ENCODE results near the gene BSND.

BSND gene

DNA sequence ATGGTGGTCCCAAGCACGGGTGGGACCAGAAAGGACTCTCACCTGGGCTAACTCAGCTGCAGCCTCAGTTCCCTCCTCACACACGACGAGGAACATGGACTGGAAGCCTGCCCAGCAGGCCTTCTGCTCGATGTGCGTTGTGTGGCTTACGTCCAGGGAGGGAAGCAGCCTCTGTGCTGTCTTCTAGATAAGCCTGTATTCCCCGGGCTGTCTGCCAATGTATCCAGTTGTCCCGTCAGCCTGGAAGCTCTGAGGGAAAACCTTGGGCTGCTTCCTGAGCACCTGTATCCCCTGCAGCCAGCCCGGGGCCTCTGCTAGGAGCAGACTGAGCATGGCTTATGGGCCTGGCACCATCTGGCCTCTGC lies 51.2 kb downstream of the BSND start:
- DNase-seq: no peak

DNA sequence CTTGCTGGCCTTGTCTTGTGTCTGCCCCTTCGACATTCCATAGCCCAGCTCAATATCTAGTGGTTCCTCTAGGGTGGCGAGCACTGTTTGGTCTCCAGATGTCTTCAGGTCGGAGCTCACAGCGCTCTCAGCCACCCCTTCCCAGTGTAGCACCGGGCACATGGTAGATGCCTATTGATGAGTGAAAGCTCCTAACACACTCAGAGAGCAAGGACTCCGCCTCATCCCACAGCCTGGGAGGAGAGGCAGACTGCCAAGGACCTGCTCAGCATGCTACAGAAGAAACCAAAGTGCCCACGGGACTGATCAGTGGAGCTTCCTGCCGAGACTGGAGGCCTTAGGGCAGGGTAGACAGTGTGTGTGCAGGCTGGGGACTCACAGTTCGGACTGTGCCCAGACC lies 51.5 kb downstream of the BSND start:
- DNase-seq: no peak

DNA sequence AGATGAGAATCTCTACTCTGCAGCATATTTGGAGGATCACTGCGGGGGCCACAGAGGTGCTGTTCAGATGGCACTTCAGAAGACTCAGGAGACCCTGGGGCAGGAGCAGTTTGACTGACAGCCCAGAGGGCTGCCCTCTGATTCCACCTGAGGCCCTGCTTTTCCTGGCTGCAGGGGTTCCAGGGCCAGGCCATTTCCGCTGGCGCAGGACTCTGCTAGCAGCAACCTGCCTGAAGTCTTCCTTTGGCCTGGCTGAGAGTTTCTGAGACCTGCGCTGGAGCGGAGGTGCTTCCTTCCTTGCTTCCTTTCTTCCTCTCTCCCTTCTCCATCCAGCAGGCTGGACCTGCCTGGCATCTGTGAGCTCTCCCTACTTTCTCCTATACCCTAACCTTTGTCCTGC lies 52.4 kb downstream of the BSND start:
- no peak for DNase-seq

DNA sequence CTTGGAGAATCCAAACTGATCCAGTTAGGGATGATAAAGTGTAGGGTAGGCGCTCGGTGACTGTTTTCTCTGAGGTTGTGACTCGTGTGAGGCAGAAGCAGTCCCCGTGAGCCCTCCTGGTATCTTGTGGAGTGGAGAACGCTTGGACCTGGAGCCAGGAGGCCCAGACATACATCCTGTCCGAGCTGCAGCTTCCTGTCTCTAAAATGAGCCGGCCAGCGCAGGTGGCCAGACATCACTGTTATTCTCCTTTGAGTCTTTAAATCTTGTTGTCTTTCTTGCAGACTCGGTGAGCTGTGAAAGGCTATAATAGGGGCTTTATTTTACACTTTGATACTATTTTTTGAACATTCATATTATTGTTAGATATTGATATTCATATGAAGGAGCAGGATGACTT lies 52.9 kb downstream of the BSND start:
- no peak for DNase-seq

DNA sequence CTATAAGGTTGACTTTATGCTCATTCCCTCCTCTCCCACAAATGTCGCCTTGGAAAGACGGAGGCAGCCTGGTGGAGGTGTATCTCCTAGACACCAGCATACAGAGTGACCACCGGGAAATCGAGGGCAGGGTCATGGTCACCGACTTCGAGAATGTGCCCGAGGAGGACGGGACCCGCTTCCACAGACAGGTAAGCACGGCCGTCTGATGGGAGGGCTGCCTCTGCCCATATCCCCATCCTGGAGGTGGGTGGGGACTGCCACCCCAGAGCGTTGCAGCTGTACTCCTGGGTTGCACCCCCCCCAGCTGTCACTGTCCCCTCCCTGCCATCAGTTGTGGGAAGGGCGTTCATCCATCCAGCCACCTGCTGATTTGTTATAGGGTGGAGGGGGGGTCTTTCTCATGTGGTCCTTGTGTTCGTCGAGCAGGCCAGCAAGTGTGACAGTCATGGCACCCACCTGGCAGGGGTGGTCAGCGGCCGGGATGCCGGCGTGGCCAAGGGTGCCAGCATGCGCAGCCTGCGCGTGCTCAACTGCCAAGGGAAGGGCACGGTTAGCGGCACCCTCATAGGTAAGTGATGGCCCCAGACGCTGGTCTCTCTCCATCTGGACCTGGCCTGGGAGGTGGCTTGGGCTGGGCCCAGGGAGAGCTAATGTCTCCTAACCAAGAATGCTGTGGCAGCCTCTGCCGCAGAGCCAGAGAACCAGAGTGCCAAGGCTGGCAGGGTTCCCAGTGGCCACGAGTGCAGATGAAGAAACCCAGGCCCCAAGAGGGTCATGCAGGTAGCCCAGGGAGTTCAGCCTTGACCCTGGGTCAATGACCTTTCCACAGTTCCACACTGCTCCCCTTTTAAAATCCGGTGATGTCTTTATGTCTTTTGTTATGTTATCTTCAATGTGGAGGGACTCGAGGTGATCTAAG lies 53.7 kb downstream of the BSND start:
- no peak for DNase-seq

DNA sequence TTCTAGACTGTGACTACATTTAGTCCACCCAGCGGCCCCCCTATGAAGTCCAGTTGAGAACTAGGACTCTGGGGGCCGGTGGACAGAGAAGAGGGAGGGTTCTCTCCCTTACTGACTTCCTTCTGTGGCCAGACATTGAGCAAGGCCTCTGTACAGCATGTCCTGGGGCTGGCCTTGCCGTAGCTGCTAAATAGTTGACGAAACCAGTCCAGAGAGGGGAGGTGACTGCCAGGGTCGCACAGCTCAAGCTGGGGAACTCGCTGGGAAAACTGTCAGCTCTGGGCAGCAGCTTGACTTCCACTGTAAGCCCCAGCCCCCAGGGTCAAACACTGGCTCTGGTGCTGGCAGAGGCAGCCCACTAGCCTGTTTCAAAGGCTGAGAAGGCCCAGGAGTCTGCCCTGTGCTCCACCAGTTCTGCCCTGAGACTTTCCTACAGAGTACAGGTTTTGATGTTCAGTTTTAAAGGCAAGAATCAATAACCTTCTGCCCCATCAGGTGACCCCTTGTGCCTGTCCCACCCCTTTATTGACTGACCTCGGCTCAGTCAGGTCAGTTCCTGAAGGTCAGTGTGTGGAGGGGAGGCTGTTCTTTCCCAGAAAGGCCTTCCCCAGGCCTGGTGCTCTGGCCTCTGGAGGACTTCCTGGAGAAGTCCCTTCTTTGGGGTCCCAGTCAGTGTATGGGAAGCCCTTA lies 54.7 kb downstream of the BSND start:
- peak; percentile 13 to 27 for DNase-seq

DNA sequence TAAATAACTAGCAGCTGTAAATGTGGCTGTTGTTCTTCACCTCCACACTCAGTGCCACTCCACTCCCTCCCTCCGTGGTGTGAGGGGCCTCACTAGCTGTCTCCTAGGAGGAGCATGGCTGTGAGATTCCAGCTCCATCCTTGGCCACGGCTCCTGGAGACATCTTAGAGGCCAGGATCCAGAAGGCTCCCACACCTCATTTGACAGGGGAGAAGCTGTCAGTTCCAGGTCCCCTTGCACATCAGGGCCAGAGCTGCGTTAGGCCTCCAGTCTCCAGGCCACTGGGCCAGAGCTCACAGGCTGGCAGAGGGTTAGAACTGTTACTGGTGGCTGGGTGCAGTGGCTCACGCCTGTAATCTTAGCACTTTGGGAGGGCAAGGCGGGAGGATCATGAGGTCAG lies 55.7 kb downstream of the BSND start:
- DNase-seq: no peak

DNA sequence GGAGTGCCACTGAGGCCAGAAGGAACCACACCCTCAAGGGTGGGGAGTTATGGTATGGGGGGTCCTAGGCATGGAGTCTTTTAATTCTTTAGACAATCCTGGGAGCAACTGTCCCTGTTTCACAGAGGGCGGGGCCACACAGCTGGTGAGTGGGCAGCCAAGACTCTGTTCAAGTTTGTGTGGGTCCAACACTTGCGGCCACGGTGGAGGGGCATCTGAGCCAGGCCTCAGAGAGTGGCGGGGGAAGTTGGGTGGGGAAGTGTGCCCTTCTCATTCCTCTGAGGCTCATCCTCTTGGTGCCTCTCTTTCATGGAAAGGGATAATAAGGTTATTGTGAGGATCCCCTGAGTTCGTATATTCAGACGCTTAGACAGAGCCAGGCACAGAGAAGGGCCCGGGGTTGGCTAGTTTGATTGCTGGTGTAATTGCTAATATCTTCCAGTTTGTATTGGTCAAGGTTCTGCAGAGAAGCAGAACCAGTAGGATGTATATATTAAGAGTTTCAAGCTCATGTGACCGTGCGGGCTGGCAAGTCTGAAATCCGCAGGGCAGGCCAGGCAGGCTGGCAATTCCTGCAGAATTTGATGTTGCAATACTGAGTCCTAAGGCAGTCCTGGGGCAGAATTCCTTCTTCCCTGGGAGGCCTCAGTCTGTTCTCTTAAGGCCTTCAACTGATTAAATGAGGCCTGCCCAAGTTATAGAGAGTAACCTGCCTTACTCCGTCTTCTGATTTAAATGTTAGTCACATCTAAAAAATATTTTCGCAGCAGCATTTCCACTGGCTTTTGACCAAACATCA lies 56.5 kb downstream of the BSND start:
- DNase-seq: no peak

DNA sequence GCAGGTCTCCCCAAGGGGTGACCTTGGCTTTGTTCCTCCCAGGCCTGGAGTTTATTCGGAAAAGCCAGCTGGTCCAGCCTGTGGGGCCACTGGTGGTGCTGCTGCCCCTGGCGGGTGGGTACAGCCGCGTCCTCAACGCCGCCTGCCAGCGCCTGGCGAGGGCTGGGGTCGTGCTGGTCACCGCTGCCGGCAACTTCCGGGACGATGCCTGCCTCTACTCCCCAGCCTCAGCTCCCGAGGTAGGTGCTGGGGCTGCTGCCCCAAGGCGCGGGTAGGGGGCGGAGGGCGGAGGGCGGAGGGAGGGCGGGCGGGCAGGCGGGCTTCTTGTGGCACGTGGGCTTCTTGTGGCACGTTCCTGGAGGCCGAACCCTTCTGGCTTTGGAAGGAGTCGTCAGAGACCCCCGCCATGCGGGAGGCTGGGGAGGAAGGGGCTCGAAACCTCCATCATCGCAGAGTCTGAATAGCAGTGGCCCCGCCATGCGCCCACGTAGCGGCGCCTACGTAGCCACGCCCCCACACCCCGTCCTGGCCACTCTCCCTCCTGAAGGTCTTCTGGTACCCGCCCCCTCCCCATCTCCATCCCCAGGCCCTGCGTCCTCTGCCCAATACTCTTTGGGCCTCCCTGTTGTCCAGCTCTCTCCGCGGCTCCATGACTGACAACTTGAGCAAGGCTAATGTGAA lies 57.4 kb downstream of the BSND start:
- no peak for DNase-seq

DNA sequence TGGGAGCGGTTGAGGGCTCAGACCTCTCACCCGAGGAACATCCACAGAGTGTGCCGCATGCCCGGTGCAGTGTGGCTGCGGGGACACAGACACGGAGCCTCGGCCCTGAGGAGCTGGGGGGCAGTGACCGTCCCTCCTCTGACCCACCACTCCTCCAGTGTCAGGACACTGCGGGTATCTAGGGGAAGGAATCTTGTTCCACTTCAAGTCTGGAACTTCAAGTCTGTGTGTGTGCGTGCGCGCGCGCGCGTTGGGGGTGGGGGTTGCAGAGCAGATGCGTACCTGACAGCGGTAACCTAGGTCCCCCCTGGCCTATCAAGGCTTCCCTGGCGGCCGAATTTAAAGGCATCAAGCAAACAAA lies 57.9 kb downstream of the BSND start:
- no peak for DNase-seq

DNA sequence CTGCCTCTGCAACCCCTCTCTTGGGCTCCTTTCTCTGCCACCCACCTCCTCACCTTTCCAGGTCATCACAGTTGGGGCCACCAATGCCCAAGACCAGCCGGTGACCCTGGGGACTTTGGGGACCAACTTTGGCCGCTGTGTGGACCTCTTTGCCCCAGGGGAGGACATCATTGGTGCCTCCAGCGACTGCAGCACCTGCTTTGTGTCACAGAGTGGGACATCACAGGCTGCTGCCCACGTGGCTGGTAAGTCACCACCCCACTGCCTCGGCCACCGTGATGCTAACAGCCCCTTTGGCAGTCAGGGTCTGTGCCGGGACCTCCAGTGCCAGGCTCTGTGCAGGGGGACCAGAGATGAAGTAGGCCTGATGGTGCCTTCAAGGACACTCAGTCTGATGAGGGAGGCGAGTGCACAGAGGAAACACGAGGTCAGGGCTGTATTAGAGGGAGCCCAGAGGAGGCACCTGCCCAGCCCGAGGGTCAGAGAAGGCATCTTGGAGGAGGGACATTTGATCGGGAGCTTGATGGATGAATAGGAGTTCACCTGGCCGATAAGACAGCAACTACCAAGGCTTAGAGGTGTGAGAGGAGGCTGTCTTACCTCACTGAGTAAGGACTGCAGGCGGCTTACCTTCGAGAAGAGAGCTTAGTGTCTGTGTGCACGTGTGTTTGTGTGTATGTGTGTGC lies 58.7 kb downstream of the BSND start:
- no peak for DNase-seq

DNA sequence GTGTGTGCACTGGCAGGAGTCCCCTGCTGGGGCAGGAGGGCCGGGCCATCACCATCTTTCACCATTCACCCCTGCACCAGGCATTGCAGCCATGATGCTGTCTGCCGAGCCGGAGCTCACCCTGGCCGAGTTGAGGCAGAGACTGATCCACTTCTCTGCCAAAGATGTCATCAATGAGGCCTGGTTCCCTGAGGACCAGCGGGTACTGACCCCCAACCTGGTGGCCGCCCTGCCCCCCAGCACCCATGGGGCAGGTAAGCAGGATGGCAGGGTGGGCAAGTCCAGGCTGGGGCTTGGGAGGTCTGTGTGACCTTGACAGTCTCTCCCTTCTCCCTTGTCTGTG lies 59.2 kb downstream of the BSND start:
- no peak for DNase-seq

DNA sequence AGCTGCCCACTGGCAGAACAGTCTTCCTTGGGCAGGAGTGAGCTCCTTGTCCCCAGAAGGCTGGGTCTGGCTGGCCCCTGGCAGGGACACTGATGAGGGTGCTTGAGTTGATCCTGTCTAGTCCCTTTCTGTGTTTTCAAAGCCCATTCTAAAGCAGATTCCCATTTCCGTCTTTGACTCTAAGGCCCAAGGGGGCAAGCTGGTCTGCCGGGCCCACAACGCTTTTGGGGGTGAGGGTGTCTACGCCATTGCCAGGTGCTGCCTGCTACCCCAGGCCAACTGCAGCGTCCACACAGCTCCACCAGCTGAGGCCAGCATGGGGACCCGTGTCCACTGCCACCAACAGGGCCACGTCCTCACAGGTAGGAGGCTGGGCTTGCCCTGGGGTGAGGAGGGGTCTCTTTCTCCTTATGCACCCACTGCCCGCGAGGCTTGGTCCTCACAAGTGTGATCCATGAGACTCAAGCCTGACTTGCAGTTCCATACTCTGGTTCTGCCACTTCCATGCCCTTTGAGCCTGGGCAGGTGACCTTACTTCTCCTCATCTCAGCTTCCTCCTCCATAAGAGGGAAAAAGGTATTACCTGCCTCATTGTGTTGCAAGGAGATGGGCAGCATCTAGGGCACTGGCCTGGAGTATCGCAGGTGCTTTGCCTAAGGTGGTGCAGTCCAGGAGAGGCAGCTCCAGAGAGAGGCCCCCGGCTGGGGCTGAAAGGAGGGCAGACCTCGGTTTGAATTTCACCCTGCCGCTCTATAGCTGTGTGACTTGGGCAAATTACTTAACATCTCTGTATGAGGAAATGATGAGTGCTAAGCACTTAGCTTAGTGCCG lies 60.8 kb downstream of the BSND start:
- no peak for DNase-seq

DNA sequence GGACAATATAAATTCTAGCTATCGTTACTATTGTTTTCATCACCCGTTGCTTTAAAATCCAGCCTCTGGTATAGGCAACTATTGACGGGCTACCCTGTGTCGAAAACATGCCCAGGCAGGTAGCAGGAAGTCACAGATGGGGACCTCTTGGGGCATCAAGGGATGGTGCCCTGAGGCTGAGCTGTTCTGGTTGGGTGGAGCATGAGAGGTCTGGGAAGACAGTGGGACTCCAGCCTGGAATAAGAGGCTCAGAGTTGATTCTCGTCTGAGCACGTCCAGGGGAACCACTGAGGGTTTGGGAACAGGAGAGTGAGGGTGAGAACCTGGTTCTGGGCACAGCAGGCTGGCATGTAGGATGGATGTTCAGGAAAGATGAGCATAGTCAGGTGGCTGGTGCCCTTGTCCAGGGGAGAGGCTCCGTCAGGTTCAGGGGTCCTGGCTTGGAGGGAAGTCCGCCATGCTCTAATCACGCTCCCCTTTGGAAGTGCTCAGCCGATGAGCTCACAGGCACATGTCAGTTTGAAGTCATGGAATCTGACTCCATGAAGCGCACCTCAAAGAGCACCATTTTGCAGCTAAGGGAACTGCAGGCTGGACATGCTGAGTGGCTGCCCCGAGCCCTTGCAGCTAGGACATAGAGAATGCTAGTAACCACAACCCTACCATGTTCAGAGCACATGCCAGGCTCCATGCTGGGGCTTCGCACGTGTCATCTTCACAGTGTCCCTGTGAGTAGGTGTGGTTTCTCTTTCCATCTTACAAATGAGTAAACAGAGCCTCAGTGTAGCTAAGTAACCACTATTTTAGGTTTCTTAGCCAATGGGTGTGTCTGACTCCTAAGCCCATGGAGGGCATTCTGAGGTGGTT lies 61.6 kb downstream of the BSND start:
- no peak for DNase-seq

DNA sequence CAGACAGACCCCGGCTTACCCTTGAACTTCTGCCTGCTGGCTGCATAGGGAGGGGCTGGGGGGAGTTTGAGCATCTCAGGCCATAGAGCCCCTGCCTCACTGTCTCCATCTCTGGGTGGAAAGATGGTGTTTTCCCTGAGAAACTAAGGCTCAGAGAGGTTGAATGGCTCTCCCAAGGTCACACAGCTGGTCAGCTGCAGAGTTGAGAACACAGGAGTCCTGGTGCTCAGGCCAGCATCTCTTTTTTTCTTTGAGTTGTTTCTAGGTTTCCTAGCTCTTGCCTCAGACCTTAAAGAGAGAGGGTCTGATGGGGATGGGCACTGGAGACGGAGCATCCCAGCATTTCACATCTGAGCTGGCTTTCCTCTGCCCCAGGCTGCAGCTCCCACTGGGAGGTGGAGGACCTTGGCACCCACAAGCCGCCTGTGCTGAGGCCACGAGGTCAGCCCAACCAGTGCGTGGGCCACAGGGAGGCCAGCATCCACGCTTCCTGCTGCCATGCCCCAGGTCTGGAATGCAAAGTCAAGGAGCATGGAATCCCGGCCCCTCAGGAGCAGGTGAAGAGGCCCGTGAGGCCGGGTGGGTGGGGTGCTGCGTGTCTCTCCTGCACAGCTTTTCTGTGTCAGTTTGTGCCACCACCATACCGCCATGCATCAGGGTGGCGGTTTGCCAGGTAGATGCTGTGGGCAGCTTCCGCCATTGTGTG lies 62.4 kb downstream of the BSND start:
- DNase-seq: no peak

Measured in inflammatory macrophage treated with lipopolysaccharide for 1 hour (primary cell).